Keratinocyte (primary cell): ENCODE measurements around the gene GUK1. TPM values are rescaled to one million over a fixed set of nuclear protein-coding genes. Genes with fewer than 3 reads are reported as not detected.

ENCODE experiments used
- DNase-seq: peaks from one replicate; pipeline ENCODE4 v3.0.0-alpha.2; 2011; ENCODE audit warnings: low read depth, missing footprints, low spot score
- FAIRE-seq: peaks from 2 replicates; lab custom pipeline; 2011; peaks lifted over from hg19 to GRCh38; lab: Jason Lieb, UNC
- H2AFZ ChIP-seq: 2 replicates; pipeline ENCODE4 v1.6.0; 2012; ENCODE audit warnings: low read length, control low read depth, inconsistent platforms; ENCODE audit not compliant: control insufficient read depth
- H3K27ac ChIP-seq: 2 replicates; pipeline ENCODE4 v1.5.1; 2011; ENCODE audit warnings: low read length; ENCODE audit not compliant: control insufficient read depth, insufficient read depth
- H3K27me3 ChIP-seq: 3 replicates; pipeline ENCODE4 v1.6.0; 2011; ENCODE audit warnings: low read length; ENCODE audit not compliant: control insufficient read depth, insufficient read depth; ENCODE audit errors: extremely low read depth
- H3K36me3 ChIP-seq, 2 experiments: 2 replicates in 1 of 2; 3 replicates in 1 of 2; pipeline ENCODE4 v1.5.1; 2011; ENCODE audit warnings: low read length in 2 of 2, mild to moderate bottlenecking in 1 of 2; ENCODE audit not compliant: control insufficient read depth in 2 of 2, insufficient read depth in 2 of 2; ENCODE audit errors: extremely low read depth in 1 of 2
- H3K4me1 ChIP-seq: 3 replicates; pipeline ENCODE4 v1.5.1; 2011; ENCODE audit warnings: low read length; ENCODE audit not compliant: control insufficient read depth, insufficient read depth; ENCODE audit errors: extremely low read depth
- H3K4me2 ChIP-seq: 3 replicates; pipeline ENCODE4 v1.6.0; 2011; ENCODE audit warnings: low read depth, low read length; ENCODE audit not compliant: control insufficient read depth, insufficient read depth; ENCODE audit errors: extremely low read depth
- H3K4me3 ChIP-seq, 3 experiments: fragments of 200-600 bp in 1 of 3; sonication (generic) in 1 of 3; 2 replicates in 2 of 3; 3 replicates in 1 of 3; pipeline ENCODE4 v1.5.1; 2011 to 2016; ENCODE audit warnings: low read length in 3 of 3, mild to moderate bottlenecking in 3 of 3, control low read depth in 2 of 3, inconsistent platforms in 1 of 3, low read depth in 1 of 3, mixed read lengths in 1 of 3, mixed run types in 1 of 3, moderate library complexity in 1 of 3; ENCODE audit not compliant: control insufficient read depth in 2 of 3, insufficient read depth in 2 of 3; ENCODE audit errors: extremely low read depth in 1 of 3
- H3K79me2 ChIP-seq: 2 replicates; pipeline ENCODE4 v1.6.0; 2012; ENCODE audit warnings: low read length; ENCODE audit not compliant: control insufficient read depth, insufficient read depth
- H3K9ac ChIP-seq: 3 replicates; pipeline ENCODE4 v1.6.0; 2011; ENCODE audit warnings: low read length; ENCODE audit not compliant: control insufficient read depth, insufficient read depth; ENCODE audit errors: extremely low read depth
- H3K9me1 ChIP-seq: 3 replicates; pipeline ENCODE4 v1.6.0; 2011; ENCODE audit warnings: low read length; ENCODE audit not compliant: control insufficient read depth, insufficient read depth; ENCODE audit errors: extremely low read depth
- H3K9me3 ChIP-seq: 2 replicates; pipeline ENCODE4 v1.5.1; 2012; ENCODE audit warnings: low read depth, low read length; ENCODE audit not compliant: control insufficient read depth
- H4K20me1 ChIP-seq: 3 replicates; pipeline ENCODE4 v1.6.0; 2011; ENCODE audit warnings: low read length; ENCODE audit not compliant: control insufficient read depth, insufficient read depth; ENCODE audit errors: extremely low read depth
- EZH2 ChIP-seq: IDR thresholded peaks from one replicate; pipeline ENCODE4 v1.6.1; 2012; ENCODE audit warnings: inconsistent platforms, mild to moderate bottlenecking, low read length, moderate library complexity
- dilution Hi-C: fragments of 300-500 bp; cut with MboI; formaldehyde crosslinking; loops from one replicate; pipeline ENCODE4 v1.7.0; 2020; ENCODE audit warnings: low sequenced_read_pairs; ENCODE audit not compliant: extremely low pct_ligation_motif_present
- polyA plus RNA-seq, 5 experiments: library from polyadenylated mRNA; depleted of rRNA in 3 of 5; stranded (reverse) in 3 of 5; stranded (forward) in 1 of 5; unstranded in 1 of 5; fragments of >200 nt; gene quantifications; 1 replicate in 1 of 5; 2 replicates in 3 of 5; 3 replicates in 1 of 5; pipeline versions ENCODE4 v1.2.1 to v1.2.3, GENCODE V29; 2011 to 2012; ENCODE audit warnings: missing spikeins in 2 of 5, low read depth in 1 of 5, low replicate concordance in 1 of 5
- TF ChIP-seq, protein P1 (sequence below), 3 experiments: IDR thresholded peaks in 1 of 3; conservative IDR thresholded peaks in 1 of 3; optimal IDR thresholded peaks in 1 of 3; 2 replicates in 2 of 3; 3 replicates in 1 of 3; pipeline versions ENCODE3 to v1.5.1; 2011; ENCODE audit warnings: low read length in 3 of 3, mild to moderate bottlenecking in 3 of 3, moderate library complexity in 2 of 3, control low read depth in 1 of 3, inconsistent platforms in 1 of 3; ENCODE audit not compliant: insufficient read depth in 2 of 3; ENCODE audit errors: extremely low read depth in 1 of 3

GUK1 gene
- polyA plus RNA-seq, 1 donor (not counting 4 experiments of a cell fraction or from before 2014, with no cell fraction given): 450 TPM

DNA sequence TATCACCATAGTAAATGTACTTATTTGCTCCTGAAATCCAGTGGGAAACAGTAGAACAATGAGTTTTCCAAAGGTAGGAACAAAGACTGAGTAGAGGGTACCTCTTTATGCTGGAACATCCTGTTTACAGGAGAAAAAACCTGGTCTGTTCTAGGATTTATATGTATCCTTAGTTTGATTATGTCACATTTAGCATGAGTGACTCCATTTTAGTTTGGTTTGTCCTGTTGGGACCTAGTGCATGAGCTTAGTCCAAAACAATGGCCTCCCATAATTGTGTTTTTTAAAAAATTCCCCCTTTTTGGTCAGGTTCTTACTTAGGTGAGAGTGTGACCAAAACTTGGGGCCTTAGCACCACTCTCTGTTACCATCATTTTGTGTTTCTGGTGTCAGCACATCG lies 27.5 kb upstream of the GUK1 start:
- DNase-seq: no peak
- no peak for FAIRE-seq
- Histone ChIP-seq H3K36me3 (peaks cover 1 to 3% of the 10 kb centered on the region in 2 experiments), H3K9me3 (no peaks in the 10 kb centered on the region), H3K27ac (no peak overlapping the region), H4K20me1 (no peaks in the 10 kb centered on the region), H3K4me1 (peaks cover 12% of the 10 kb centered on the region), H3K9ac (no peak overlapping the region), H3K4me2 (no peak overlapping the region), H2AFZ (no peak overlapping the region), H3K4me3 (no peak overlapping the region), H3K79me2 (peaks cover 14% of the 10 kb centered on the region), H3K9me1 (no peaks in the 10 kb centered on the region), H3K27me3 (no peaks in the 10 kb centered on the region)
- TF ChIP-seq EZH2: no peak
- TF ChIP-seq, protein P1, sequence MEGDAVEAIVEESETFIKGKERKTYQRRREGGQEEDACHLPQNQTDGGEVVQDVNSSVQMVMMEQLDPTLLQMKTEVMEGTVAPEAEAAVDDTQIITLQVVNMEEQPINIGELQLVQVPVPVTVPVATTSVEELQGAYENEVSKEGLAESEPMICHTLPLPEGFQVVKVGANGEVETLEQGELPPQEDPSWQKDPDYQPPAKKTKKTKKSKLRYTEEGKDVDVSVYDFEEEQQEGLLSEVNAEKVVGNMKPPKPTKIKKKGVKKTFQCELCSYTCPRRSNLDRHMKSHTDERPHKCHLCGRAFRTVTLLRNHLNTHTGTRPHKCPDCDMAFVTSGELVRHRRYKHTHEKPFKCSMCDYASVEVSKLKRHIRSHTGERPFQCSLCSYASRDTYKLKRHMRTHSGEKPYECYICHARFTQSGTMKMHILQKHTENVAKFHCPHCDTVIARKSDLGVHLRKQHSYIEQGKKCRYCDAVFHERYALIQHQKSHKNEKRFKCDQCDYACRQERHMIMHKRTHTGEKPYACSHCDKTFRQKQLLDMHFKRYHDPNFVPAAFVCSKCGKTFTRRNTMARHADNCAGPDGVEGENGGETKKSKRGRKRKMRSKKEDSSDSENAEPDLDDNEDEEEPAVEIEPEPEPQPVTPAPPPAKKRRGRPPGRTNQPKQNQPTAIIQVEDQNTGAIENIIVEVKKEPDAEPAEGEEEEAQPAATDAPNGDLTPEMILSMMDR (optimal IDR thresholded peaks at IDR 0.05 in 1 of 3, IDR thresholded peaks at IDR 0.05 in 1 of 3, conservative IDR thresholded peaks at IDR 0.05 in 1 of 3; ENCODE audit: extremely low read depth in 1 of 3, insufficient read depth in 2 of 3, low read length in 3 of 3): no peak
- dilution Hi-C loops: no loop called here

DNA sequence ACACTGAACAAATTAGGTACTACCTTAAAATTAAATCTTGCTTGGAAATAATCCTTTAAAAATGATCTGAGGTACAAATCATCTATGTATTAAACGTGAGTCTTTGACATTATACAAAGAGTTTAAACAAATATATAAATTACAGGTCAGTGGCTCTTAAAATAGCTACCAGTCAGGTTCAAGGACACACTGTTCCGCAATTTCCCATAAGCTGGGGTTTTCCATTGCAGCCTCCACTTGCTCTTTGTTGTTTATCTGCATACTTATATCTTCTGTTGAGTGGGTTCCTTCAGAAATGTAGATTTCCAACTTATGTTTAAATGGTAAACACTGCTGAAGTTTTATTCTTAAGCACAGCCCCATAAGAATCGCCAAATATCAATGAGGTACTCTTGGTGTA lies 25.3 kb upstream of the GUK1 start:
- Histone ChIP-seq H3K9me3 (no peaks in the 10 kb centered on the region), H3K4me2 (no peak overlapping the region), H3K27ac (no peak overlapping the region), H3K36me3 (no peaks in the 10 kb centered on the region), H3K4me3 (no peak overlapping the region), H3K4me1 (peaks cover 10% of the 10 kb centered on the region), H4K20me1 (no peaks in the 10 kb centered on the region), H3K79me2 (peaks cover 11% of the 10 kb centered on the region), H3K9ac (no peak overlapping the region), H3K9me1 (no peaks in the 10 kb centered on the region), H2AFZ (no peak overlapping the region), H3K27me3 (no peaks in the 10 kb centered on the region)
- FAIRE-seq (no peak), DNase-seq (no peak)
- dilution Hi-C loops: no loop called here
- no peak for TF ChIP-seq EZH2
- TF ChIP-seq, protein P1 (optimal IDR thresholded peaks at IDR 0.05 in 1 of 3, IDR thresholded peaks at IDR 0.05 in 1 of 3, conservative IDR thresholded peaks at IDR 0.05 in 1 of 3; ENCODE audit: extremely low read depth in 1 of 3, insufficient read depth in 2 of 3, low read length in 3 of 3): no peak
